GF-D8 (cell line): ENCODE measurements around the gene SDF4.

Experiments
- DNase-seq: peaks from one replicate; lab custom pipeline; 2025; lab: John Stamatoyannopoulos, UW

SDF4 gene

GRCh38 chr1:1228187-1228586 is 3.6 kb downstream of the SDF4 start:
- no peak for DNase-seq

- DNase-seq: no peak
Measured at GRCh38 chr1:1227386-1227785, 4.4 kb downstream of the SDF4 start.

- DNase-seq: no peak
Measured at GRCh38 chr1:1226566-1227362, 5.0 kb downstream of the SDF4 start.

- no peak for DNase-seq
Measured at GRCh38 chr1:1225913-1226312, 5.9 kb downstream of the SDF4 start.

GRCh38 chr1:1225238-1225845 is 6.5 kb downstream of the SDF4 start:
- DNase-seq: no peak

GRCh38 chr1:1223891-1224290 is 7.9 kb downstream of the SDF4 start:
- no peak for DNase-seq

- DNase-seq: no peak
Measured at GRCh38 chr1:1223321-1223720, 8.5 kb downstream of the SDF4 start.

- no peak for DNase-seq
Measured at GRCh38 chr1:1222575-1223225, 9.1 kb downstream of the SDF4 start.

- DNase-seq: no peak
Measured at GRCh38 chr1:1221887-1222574, 9.8 kb downstream of the SDF4 start.

- no peak for DNase-seq
Measured at GRCh38 chr1:1220197-1220596, 11.6 kb downstream of the SDF4 start.

GRCh38 chr1:1219341-1219740 is 12.5 kb downstream of the SDF4 start:
- DNase-seq: no peak

- no peak for DNase-seq
Measured at GRCh38 chr1:1218524-1219200, 13.1 kb downstream of the SDF4 start.

- DNase-seq: no peak
Measured at GRCh38 chr1:1217621-1218523, 13.9 kb downstream of the SDF4 start.

GRCh38 chr1:1216770-1217620 is 14.8 kb downstream of the SDF4 start:
- no peak for DNase-seq

GRCh38 chr1:1215881-1216605 is 15.8 kb downstream of the SDF4 start:
- no peak for DNase-seq

- DNase-seq: no peak
Measured at GRCh38 chr1:1215080-1215676, 16.6 kb downstream of the SDF4 start.

GRCh38 chr1:1213345-1214265 is 18.2 kb downstream of the SDF4 start, which contains the start of gene TNFRSF4:
TNFRSF4 (minus strand) TSS chr1:1214153; CDS start chr1:1214127, 26 bp downstream.
- DNase-seq: no peak
